Measurements from ENCODE around the gene PLA2R1. TPM values are rescaled to one million over a fixed set of nuclear protein-coding genes. Genes with fewer than 3 reads are reported as not detected.

PLA2R1 gene
- total RNA-seq, 1 experiment from 2014 or later: not detected

DNA sequence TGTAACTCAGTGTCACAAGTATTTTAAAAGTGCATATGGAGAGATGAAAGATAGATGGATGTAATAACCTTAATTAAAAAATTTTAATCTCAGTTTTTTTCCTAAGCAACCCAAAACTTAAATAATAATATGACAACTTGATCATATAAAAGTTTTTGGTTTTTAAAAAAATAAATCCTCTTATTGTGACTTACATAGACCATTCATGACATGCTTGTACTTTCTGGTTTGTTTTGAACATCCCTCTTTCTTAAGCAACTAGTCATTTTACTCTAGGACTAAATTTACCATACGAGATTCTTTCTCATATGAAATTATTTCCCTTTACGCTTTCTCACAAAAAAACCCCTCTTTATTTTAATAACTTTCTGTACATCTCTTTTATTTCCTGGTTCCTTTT lies 6.5 kb upstream of the PLA2R1 start:
- no peak for DNase-seq (ENCODE audit: low spot score)
- in situ Hi-C loops (cut with HindIII; ENCODE audit: low sequenced_read_pairs): no loop called here

GRCh38 chr2:160064916-160065315 lies 2.5 kb upstream of the PLA2R1 start:
- in situ Hi-C loops (cut with HindIII; ENCODE audit: low sequenced_read_pairs): no loop called here
- DNase-seq (ENCODE audit: low spot score): peak; percentile 83

GRCh38 chr2:160063879-160064612 lies 1.6 kb upstream of the PLA2R1 start:
- DNase-seq (ENCODE audit: low spot score): peak; percentile 91
- in situ Hi-C loops (cut with HindIII; ENCODE audit: low sequenced_read_pairs): no loop called here

- in situ Hi-C loops (cut with HindIII; ENCODE audit: low sequenced_read_pairs): no loop called here
- peak; percentile 49 for DNase-seq (ENCODE audit: low spot score)
Measured at GRCh38 chr2:160063271-160063670, 856 bp upstream of the PLA2R1 start.

GRCh38 chr2:160061944-160062291 lies 497 bp downstream of the PLA2R1 start:
- peak; percentile 16 for DNase-seq (ENCODE audit: low spot score)
- in situ Hi-C loops (cut with HindIII; ENCODE audit: low sequenced_read_pairs): no loop called here

DNA sequence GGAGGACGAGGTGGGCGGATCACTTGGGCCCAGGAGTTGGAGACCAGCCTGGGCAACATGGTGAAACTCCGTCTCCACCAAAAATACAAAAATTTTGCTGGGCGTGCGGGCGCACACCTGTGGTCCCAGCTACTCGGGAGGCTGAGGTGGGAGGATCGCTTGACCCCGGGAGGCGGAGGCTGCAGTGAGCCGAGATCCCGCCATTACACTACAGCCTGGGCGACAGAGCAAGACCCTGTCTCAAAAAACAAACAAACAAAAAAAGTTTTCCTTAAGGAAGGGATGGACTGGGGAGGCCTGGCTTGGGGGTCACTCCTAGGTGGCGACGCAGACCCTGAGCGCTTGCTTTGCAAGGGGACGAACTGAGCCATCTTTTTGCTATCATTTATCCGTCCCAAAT lies 882 bp downstream of the PLA2R1 start:
- in situ Hi-C loops (cut with HindIII; ENCODE audit: low sequenced_read_pairs): no loop called here

GRCh38 chr2:160060297-160060696 lies 2.1 kb downstream of the PLA2R1 start:
- in situ Hi-C loops (cut with HindIII; ENCODE audit: low sequenced_read_pairs): no loop called here
- DNase-seq (ENCODE audit: low spot score): no peak

More for the DNA sequence above, 882 bp downstream of the PLA2R1 start:
- DNase-seq (ENCODE audit: low spot score): no peak

GRCh38 chr2:160057356-160057755 lies 5.1 kb downstream of the PLA2R1 start:
- DNase-seq (ENCODE audit: low spot score): no peak
- in situ Hi-C loops (cut with HindIII; ENCODE audit: low sequenced_read_pairs): no loop called here

DNA sequence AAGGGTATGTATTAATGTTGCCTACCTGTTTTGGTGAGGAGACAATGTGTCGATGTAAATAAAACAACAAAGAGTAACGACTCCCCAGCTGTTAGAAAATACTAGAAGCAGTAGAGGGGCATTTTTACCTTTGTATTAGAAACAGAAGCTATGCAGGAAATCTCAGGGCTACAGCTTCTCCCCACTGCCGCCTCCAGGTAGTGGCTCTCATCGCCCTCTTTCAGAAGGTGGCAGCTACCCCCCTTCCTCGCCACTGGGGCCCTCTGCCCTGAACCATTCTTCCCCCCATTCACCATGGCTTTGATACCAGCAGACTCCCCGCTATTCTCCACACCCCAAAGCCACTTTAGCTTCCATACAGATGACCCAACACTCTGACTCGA lies 6.7 kb downstream of the PLA2R1 start:
- no peak for DNase-seq (ENCODE audit: low spot score)
- in situ Hi-C loops (cut with HindIII; ENCODE audit: low sequenced_read_pairs): no loop called here

DNA sequence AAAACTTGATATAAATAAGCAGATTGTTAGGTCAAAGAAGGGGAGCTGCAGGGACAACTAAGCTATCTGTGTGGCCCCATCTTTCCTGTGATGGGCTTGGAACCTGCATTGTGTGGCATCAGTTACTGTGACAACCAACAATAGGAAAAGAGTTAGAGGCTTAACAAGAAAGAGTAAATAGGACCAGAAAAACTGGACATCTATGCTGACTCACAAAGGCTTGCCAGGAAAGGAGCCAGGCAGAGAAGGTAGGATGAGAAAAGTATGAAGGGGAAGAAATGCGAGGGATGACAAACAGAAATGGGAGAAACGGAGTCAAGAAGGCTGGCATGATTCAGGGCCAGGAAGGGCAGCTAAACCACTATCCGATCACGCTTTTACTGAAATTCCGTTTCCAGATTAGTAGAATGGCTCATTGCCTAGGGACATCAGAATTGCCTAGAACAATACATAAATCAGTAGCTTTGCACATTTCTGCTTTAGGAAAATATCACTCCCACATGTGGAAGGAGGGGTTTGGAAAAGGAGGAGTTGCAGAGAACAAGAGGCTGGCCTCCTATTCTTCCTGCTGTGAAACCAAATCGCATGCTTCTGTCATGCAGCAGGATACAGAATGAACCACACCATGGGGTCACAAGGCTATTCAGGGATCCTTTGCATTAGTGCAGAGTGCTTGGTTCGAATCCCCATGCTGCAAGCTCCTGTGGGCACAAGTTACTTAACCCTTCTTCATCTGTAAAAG lies 7.3 kb downstream of the PLA2R1 start:
- DNase-seq (ENCODE audit: low spot score): peak; percentile 12
- in situ Hi-C loops (cut with HindIII; ENCODE audit: low sequenced_read_pairs): no loop called here

- no peak for DNase-seq (ENCODE audit: low spot score)
- in situ Hi-C loops (cut with HindIII; ENCODE audit: low sequenced_read_pairs): no loop called here
Measured at GRCh38 chr2:160053946-160054345, 8.5 kb downstream of the PLA2R1 start.

- DNase-seq (ENCODE audit: low spot score): peak; percentile 15
- in situ Hi-C loops (cut with HindIII; ENCODE audit: low sequenced_read_pairs): no loop called here
Measured at GRCh38 chr2:160052531-160052930, 9.9 kb downstream of the PLA2R1 start.

DNA sequence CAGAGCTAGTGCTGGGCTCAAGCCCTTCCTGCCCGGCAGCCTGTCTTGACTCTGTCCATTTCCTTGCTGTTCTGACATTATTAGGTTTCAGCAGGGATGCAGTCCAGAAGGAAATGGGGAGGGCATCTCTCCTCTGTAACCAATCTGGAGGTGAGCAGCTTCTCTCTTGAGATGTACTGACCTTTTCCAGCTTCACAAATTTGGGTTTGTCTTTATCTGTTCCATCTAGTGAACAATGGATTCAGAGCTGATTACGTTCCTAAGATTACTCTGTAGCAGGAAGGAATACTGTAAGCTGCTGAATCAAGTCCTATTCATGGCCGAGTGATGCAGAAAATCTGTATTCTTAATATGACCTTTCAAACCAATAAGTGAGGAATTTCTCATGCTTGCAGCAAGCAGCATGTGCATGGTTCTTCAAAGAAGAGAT lies 11.0 kb downstream of the PLA2R1 start:
- in situ Hi-C loops (cut with HindIII; ENCODE audit: low sequenced_read_pairs): no loop called here
- peak; percentile 70 for DNase-seq (ENCODE audit: low spot score)

- in situ Hi-C loops (cut with HindIII; ENCODE audit: low sequenced_read_pairs): no loop called here
- no peak for DNase-seq (ENCODE audit: low spot score)
Measured at GRCh38 chr2:160050147-160050546, 12.3 kb downstream of the PLA2R1 start.

- in situ Hi-C loops (cut with HindIII; ENCODE audit: low sequenced_read_pairs): no loop called here
- no peak for DNase-seq (ENCODE audit: low spot score)
Measured at GRCh38 chr2:160045703-160046210, 16.7 kb downstream of the PLA2R1 start.

- DNase-seq (ENCODE audit: low spot score): no peak
Measured at GRCh38 chr2:160044728-160045127, 17.7 kb downstream of the PLA2R1 start.

DNA sequence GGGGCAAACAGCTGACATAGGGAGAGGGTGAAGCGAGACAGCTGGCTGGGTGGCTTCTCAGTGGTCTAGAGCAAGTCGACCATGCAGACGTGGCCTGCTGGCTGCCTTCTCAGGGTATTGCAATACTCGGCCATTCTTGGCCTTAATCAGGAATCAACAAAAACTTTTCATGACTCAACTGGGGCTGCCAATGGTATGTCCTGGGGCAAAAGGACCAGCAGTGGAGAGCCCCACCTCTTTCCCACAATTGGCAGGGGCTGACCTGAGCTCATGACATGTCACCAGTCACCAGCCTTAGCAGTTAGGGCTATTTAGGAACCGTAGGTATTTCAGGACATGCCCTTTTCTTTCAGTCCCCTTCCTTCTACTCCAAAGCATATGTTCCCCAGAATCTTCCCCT lies 19.1 kb downstream of the PLA2R1 start:
- in situ Hi-C loops (cut with HindIII; ENCODE audit: low sequenced_read_pairs): no loop called here

More at GRCh38 chr2:160044728-160045127, 17.7 kb downstream of the PLA2R1 start:
- in situ Hi-C loops (cut with HindIII; ENCODE audit: low sequenced_read_pairs): no loop called here

GRCh38 chr2:160042054-160042453 lies 20.4 kb downstream of the PLA2R1 start:
- in situ Hi-C loops (cut with HindIII; ENCODE audit: low sequenced_read_pairs): no loop called here

More for the DNA sequence above, 19.1 kb downstream of the PLA2R1 start:
- DNase-seq (ENCODE audit: low spot score): no peak

GRCh38 chr2:160041091-160041490 lies 21.3 kb downstream of the PLA2R1 start:
- no peak for DNase-seq (ENCODE audit: low spot score)
- in situ Hi-C loops (cut with HindIII; ENCODE audit: low sequenced_read_pairs): no loop called here

More at GRCh38 chr2:160042054-160042453, 20.4 kb downstream of the PLA2R1 start:
- DNase-seq (ENCODE audit: low spot score): no peak

DNA sequence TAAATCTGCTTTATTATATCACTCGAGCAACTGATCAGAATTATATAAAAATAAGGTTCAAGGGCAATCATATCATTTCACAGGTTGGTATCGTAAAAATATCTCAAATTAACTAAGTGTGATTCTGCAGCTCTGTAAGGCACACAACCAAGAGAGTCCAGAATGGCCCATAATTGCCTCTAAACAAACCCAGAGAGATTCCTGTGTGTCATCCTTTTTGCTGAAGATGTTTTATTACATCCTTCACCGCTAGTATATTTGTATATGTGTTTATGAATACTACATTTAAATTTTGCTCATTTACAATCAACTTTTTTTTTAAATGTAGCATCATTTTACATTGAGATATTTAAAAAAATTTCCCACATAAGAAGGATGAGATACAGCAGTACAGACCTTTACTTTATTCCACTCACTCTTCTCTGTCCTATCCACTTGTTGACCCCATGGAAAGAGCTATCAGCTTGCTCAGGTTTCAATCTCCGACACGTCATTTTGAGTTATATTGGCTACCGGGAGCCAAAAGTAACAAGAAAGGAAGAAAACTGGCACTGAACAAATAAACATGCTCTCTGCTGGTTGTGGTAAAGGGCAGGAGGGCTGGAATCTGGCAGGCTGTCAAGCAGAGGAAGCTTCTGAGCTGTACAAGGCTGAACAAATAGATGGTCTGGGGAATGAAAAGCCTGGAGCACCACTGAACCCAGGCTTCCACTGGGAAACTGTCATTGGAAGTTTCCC lies 23.1 kb downstream of the PLA2R1 start:
- in situ Hi-C loops (cut with HindIII; ENCODE audit: low sequenced_read_pairs): no loop called here
- no peak for DNase-seq (ENCODE audit: low spot score)
